ENCODE measurements around the gene SRCIN1.
"Not testable (repeated sequence)": the region's sequence is repeated elsewhere in the genome, so short reads cannot be mapped to it uniquely, and the experiment has no call there.

Gene SRCIN1

GRCh38 chr17:38605841-38606645 lies at the start of gene SRCIN1:
Gene SRCIN1, minus strand, starts transcription at chr17:38605952. Its CDS starts 247 bp downstream, at chr17:38605705.
- DNase-seq (ENCODE audit: low read depth in 3 of 3): peak; percentile 29 to 50 (median 34)

- DNase-seq (ENCODE audit: low read depth in 3 of 3): no peak
Measured at GRCh38 chr17:38654411-38655398, 49.0 kb upstream of the SRCIN1 start.

- no peak for DNase-seq (ENCODE audit: low read depth in 3 of 3)
Measured at GRCh38 chr17:38653679-38654078, 47.9 kb upstream of the SRCIN1 start.

GRCh38 chr17:38653230-38653629 lies 47.5 kb upstream of the SRCIN1 start:
- no peak for DNase-seq (ENCODE audit: low read depth in 3 of 3)

GRCh38 chr17:38650653-38651173 lies 45.0 kb upstream of the SRCIN1 start:
- DNase-seq (ENCODE audit: low read depth in 3 of 3): not testable (repeated sequence)

GRCh38 chr17:38637951-38638350 lies 32.2 kb upstream of the SRCIN1 start:
- no peak for DNase-seq (ENCODE audit: low read depth in 3 of 3)

- DNase-seq (ENCODE audit: low read depth in 3 of 3): no peak
Measured at GRCh38 chr17:38636054-38636453, 30.3 kb upstream of the SRCIN1 start.

GRCh38 chr17:38632334-38632733 lies 26.6 kb upstream of the SRCIN1 start:
- DNase-seq (ENCODE audit: low read depth in 3 of 3): no peak

- no peak for DNase-seq (ENCODE audit: low read depth in 3 of 3)
Measured at GRCh38 chr17:38628441-38628840, 22.7 kb upstream of the SRCIN1 start.

- no peak for DNase-seq (ENCODE audit: low read depth in 3 of 3)
Measured at GRCh38 chr17:38627957-38628356, 22.2 kb upstream of the SRCIN1 start.

GRCh38 chr17:38626606-38627226 lies 21.0 kb upstream of the SRCIN1 start:
- not testable (repeated sequence) for DNase-seq (ENCODE audit: low read depth in 3 of 3)

- no peak for DNase-seq (ENCODE audit: low read depth in 3 of 3)
Measured at GRCh38 chr17:38625482-38625881, 19.7 kb upstream of the SRCIN1 start.

- not testable (repeated sequence) for DNase-seq (ENCODE audit: low read depth in 3 of 3)
Measured at GRCh38 chr17:38624782-38625355, 19.1 kb upstream of the SRCIN1 start.

- no peak for DNase-seq (ENCODE audit: low read depth in 3 of 3)
Measured at GRCh38 chr17:38621538-38621937, 15.8 kb upstream of the SRCIN1 start.

GRCh38 chr17:38620551-38621277 lies 15.0 kb upstream of the SRCIN1 start:
- no peak for DNase-seq (ENCODE audit: low read depth in 3 of 3)

GRCh38 chr17:38619937-38620550 lies 14.3 kb upstream of the SRCIN1 start:
- no peak for DNase-seq (ENCODE audit: low read depth in 3 of 3)

- no peak for DNase-seq (ENCODE audit: low read depth in 3 of 3)
Measured at GRCh38 chr17:38619451-38619795, 13.7 kb upstream of the SRCIN1 start.

GRCh38 chr17:38617967-38618760 lies 12.4 kb upstream of the SRCIN1 start:
- no peak for DNase-seq (ENCODE audit: low read depth in 3 of 3)

- DNase-seq (ENCODE audit: low read depth in 3 of 3): no peak
Measured at GRCh38 chr17:38617074-38617860, 11.5 kb upstream of the SRCIN1 start.
